SH-SY5Y (cell line): ENCODE data around the gene TMEM201.

ENCODE experiments used
- GATA2 ChIP-seq: IDR thresholded peaks from 2 replicates; pipeline ENCODE4 v1.6.1; 2011; ENCODE audit warnings: mild to moderate bottlenecking, low read depth, low read length
- GATA3 ChIP-seq: IDR thresholded peaks from 2 replicates; pipeline ENCODE4 v1.6.1; 2011; ENCODE audit warnings: low read depth, mild to moderate bottlenecking, low read length, moderate library complexity

GRCh38 chr1:9590201-9590600 is 1.5 kb downstream of the TMEM201 start:
- TF ChIP-seq GATA2 (no peak), GATA3 (no peak)
